ENCODE data around the gene KCNH3.

GRCh38 chr12:49598527-49598926 lies 59.7 kb downstream of the KCNH3 start:
- no peak for TF ChIP-seq CTCF (tag by site-specific recombination; IDR thresholded peaks at IDR 0.05)
- TF ChIP-seq INSM2 (tag by site-specific recombination; IDR thresholded peaks at IDR 0.05): no peak
- TF ChIP-seq REST (tag by site-specific recombination; IDR thresholded peaks at IDR 0.05): no peak
- TF ChIP-seq ZNF501 (tag by site-specific recombination; IDR thresholded peaks at IDR 0.05): no peak
- TF ChIP-seq PRDM1 (tag by site-specific recombination; IDR thresholded peaks at IDR 0.05): no peak
- TF ChIP-seq ZEB2 (tag by site-specific recombination; IDR thresholded peaks at IDR 0.05): no peak
- no peak for TF ChIP-seq PATZ1 (tag by site-specific recombination; IDR thresholded peaks at IDR 0.05)
- no peak for TF ChIP-seq PBX3 (CRISPR knock-in tag; IDR thresholded peaks at IDR 0.05)
- TF ChIP-seq ZNF510 (tag by site-specific recombination; IDR thresholded peaks at IDR 0.05; ENCODE audit: insufficient replicate concordance): no peak

All from HEK293 (cell line).